Hematopoietic multipotent progenitor cell (in vitro differentiated cells): Measurements from ENCODE around the gene SLC12A4. TPM values are rescaled to one million over a fixed set of nuclear protein-coding genes. Genes with fewer than 3 reads are reported as not detected.
"Not testable (repeated sequence)": the region's sequence is repeated elsewhere in the genome, so short reads cannot be mapped to it uniquely, and the experiment has no call there.

Experiments used
- DNase-seq, 3 donors: peaks; one replicate each; pipeline ENCODE4 v3.0.0-alpha.2; 2011 to 2015; ENCODE audit warnings: low read depth in 2 of 3, low spot score in 2 of 3
- total RNA-seq: library from RNA; depleted of rRNA; stranded (reverse); fragments of >200 nt; gene quantifications from one replicate; pipeline ENCODE4 v1.2.3, GENCODE V29; 2012

SLC12A4 gene
- total RNA-seq, 1 donor, result 28.0 TPM

DNA sequence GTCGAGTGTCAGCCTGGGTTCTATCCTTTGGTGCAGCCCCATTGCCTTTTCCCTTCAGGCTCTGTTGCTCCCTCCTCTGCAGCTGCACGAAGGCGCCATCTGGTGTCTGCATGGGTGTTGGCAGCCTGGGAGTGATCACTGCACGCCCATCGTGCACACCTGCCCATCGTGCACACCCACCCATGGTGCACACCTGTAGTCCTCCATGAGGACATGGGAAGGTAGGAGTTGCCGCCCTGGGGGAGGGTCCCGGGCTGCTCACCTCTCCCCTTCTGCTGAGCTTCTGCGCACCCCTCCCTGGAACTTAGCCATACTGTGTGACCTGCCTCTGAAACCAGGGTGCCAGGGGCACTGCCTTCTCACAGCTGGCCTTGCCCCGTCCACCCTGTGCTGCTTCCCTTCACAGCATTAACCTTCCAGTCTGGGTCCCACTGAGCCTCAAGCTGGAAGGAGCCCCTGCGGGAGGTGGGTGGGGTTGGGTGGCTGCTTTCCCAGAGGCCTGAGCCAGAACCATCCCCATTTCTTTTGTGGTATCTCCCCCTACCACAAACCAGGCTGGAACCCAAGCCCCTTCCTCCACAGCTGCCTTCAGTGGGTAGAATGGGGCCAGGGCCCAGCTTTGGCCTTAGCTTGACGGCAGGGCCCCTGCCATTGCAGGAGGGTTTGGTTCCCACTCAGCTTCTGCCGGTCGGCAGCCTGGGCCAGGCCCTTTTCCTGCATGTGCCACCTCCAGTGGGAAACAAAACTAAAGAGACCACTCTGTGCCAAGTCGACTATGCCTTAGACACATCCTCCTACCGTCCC is 39.7 kb downstream of the SLC12A4 start:
- peak; percentile 46 to 81 (median 63) for DNase-seq

DNA sequence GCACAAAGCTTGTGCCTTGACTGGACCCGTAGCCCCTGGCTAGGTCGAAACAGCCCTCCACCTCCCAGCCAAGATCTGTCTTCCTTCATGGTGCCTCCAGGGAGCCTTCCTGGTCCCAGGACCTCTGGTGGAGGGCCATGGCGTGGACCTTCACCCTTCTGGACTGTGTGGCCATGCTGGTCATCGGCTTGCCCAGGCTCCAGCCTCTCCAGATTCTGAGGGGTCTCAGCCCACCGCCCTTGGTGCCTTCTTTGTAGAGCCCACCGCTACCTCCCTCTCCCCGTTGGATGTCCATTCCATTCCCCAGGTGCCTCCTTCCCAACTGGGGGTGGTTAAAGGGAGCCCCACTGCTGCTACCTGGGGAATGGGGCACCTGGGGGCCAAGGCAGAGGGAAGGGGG is 40.3 kb downstream of the SLC12A4 start:
- DNase-seq, result no peak

DNA sequence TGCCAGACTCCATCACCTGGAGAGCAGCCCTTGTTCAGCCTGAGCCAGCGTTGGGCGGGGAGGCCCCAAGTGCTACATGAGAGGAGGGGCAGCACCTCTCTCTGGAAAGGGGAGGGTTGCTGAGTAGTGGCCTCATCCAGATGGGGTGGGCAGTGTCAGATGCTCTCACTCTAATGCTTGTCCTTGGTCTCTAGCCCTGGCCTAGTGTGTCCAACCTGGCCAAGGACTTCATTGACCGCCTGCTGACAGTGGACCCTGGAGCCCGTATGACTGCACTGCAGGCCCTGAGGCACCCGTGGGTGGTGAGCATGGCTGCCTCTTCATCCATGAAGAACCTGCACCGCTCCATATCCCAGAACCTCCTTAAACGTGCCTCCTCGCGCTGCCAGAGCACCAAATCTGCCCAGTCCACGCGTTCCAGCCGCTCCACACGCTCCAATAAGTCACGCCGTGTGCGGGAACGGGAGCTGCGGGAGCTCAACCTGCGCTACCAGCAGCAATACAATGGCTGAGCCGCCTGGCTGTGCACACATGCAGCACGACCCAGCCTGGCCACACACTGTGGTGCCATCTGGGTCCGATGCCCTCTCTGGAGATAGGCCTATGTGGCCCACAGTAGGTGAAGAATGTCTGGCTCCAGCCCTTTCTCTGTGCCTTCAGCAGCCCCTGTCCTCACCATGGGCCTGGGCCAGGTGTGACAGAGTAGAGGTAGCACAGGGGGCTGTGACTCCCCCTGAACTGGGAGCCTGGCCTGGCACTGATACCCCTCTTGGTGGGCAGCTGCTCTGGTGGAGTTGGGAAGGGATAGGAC is 41.1 kb downstream of the SLC12A4 start:
- DNase-seq, result no peak

DNA sequence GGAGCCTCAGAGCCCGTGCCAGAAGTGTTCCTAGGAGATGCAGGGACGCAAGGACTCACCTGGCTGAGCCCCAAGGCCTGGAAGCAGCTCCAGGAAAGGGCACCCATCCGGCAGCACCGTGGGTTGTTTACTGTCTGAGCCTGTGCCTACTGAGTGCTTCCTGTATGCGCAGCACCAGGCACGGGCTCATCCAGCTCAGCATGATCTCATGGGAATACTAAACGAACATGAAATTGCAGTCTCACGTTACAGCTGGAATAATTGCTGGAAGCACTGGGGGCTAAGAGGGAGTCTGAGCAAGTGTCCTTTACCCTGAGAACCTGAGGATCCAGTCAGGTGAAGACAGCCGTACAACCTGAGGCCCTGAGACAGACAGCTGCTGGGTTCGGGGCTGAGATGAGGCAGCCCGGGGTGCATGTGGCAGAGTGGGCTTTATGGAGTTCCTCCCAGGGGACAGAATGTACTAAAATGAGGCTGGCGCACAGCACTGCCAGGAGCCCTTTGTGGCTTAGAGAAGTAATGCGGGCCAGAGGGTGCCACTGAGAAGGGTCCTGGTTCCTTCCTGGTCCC is 42.2 kb downstream of the SLC12A4 start:
- DNase-seq, result no peak

DNA sequence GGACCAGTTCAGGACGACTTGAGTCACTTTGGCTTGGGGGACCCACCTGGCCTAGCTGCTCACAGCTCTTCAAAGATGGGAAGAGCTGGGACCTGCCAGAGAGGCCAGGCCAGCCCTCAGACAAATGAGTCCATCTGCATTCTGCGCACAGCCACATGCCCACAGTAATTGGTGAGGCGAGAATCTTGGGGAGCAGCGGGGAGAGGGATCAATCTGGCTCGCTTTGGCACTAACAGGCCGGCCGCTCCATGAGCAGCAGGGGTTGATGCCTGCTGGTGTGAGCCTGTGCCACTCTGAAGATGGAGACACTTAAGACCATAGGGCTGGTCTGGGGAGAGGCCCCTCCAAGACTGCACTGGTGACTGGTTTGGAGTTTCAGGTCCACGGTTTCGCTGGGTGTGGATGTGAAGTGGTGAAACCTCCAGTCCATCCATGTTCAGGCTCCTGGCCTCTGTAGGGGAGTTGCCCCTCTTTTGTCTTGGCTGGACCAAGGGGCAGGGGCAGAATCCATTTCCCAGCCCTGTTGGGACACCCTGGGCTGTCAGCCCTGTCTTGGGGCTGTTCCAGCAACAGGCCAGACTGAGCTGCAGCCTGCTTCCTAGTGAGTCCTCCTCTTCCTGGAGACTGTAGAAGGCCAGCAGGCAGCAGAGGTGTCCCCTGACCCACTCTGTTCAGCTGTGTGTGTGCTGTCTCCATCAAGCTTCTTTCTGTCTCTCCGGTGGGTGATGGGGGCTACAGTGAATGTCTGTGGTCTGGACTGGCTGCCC is 44.1 kb downstream of the SLC12A4 start:
- no peak for DNase-seq

DNA sequence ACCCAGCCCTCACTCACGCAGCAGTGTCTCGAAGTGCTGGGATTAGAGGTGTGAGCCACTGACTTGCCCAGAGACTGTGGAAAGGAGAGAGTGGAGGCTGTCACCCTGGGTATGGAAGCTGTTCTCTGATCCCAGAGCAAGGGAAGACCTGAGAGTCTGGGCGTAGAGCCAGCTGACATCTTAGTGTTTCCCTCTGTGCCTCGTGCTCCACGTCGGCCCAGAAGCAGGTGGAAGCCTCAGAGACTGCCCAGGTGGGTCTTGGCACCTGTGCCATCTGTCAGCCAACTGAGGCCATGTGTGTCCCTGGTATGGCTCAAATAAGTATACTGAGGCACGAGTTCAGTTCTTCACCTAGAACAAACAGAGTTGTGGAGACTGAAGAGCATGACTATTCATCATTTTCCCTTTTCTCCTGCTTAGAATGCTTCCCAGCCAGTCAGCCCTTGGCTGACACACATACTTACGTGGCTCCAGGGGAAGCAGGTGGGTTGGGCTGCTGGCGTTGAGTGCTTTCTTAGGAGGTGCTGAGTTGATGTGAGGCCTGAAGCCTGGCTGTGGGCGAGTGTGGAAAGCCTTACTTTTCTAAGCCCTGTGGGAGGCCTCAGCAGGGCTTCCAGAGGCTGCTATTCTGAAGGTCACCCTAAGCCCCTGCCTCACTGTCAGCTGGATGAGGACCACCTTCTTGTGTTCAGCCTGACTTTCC is 44.9 kb downstream of the SLC12A4 start:
- no peak for DNase-seq

DNA sequence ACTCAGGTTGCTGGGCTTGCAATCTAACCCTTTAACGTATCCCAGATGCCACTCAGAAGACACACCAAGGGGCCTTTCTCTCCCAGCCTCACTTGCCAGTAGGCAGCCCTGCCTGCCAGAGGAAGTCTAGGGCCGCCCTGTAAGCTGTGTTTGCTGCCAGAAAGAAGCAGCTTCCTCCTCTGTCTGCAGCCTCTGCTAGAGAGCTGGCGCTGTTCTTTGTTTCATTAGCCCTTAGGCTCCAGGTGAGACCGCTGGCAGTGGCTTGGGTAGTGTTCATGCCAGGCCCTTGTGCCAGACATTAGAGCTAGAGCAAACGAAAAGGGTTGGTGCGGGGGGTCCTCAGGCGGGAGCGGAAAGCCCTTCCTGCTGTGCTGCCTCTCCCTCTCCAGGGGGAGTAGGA is 45.7 kb downstream of the SLC12A4 start:
- DNase-seq, result no peak

DNA sequence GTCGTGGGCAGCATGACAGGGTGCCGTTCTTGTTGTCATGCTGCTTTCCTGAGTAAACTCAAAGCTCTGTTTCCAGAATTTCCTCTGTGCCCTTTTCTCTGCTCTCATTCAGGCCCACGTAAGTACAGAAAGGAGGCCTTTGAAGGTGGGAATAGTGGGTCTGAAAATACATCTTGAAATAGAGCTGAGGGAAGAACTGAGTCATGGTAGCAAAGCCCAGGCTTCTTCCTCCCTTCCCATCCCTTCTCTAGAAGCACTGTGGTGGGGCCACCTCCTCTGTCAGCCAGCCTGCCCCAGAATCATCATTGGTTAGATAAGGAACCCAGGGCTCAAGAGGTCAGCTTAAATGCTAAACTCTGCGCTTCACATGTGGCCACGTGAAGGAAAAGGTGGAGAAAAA is 46.2 kb downstream of the SLC12A4 start:
- DNase-seq, result no peak

DNA sequence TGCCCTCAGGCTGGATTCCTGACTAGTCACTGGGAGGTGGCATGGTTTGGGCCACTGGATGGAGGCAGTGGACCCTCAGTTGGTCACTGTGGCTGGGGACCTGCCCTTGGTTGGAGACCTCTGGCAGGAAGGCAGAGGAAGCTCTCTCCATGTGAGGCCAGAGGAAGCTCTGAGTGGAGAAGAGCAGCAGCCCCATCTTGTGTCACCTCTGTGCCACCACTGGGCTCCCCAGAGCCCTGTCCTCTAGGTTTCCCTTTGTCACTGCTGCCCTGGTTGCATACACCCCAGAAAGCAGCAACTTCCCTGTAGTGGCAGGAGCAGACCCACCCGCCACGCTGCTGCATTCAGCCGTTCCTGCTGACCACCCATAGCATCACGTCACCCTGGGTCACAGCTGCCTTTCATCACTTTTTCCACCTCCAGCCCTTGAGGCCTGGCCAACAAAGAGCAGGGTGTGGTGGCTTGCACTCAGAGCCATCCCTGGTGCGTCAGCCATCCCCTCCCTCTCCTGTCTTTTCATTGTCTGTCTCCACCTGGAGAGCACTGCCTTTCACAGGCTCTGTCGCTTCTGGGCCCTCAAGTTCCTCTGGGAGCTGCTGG is 48.7 kb downstream of the SLC12A4 start:
- DNase-seq, result peak in 1 of 3 donors; percentile 33

DNA sequence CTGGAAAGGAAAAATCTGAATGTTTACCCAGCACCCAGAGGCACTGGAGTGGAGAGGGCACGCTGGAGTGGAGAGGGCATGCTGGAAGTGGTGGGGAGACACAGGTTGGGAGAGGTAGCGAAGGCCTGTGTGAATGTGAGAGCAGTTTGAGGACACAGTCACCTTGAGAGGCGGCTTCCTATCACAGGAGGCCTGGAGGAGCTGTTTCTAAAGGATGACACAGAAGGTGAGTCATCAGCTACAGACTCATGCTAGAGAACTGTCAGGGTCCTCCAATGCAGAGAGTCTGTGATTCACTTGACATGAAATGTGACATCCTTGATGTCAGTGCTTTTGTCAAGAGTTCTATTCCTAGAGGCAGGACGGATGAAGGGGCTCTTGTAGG is 50.6 kb downstream of the SLC12A4 start:
- no peak for DNase-seq

DNA sequence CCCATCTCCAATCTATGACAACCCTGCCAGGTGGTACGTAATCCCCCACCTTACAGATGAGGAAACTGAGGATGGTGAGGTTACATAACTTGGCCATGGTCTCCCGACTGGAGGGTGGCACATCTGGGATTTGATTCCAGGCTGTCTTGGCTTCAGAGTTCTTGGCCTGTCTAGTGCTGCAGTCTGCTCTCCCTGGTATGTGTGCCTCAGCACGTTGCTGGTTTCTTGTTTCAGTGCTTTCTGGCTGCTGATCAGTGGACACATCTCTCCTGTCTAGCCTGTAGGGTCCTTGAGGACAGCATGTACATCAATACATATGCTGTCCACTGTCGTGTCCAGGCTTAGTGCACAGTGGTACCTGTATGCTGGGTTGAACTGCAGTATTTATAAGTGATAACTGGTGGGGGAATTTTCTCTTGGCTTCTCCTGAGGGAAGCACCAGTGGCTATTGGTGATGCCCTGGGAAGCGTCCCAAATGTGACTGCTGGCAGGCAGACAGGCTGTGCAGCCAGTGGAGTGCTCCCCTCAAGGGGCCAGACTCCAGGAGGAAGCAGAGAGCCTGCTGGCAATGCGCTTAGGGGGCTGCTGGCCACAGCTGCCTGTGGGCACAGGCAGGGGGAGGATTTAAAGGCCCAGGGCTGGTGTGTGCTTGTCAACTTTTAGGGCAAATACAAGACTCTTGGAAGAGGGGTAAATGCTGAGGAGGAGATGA is 51.1 kb downstream of the SLC12A4 start:
- no peak for DNase-seq

DNA sequence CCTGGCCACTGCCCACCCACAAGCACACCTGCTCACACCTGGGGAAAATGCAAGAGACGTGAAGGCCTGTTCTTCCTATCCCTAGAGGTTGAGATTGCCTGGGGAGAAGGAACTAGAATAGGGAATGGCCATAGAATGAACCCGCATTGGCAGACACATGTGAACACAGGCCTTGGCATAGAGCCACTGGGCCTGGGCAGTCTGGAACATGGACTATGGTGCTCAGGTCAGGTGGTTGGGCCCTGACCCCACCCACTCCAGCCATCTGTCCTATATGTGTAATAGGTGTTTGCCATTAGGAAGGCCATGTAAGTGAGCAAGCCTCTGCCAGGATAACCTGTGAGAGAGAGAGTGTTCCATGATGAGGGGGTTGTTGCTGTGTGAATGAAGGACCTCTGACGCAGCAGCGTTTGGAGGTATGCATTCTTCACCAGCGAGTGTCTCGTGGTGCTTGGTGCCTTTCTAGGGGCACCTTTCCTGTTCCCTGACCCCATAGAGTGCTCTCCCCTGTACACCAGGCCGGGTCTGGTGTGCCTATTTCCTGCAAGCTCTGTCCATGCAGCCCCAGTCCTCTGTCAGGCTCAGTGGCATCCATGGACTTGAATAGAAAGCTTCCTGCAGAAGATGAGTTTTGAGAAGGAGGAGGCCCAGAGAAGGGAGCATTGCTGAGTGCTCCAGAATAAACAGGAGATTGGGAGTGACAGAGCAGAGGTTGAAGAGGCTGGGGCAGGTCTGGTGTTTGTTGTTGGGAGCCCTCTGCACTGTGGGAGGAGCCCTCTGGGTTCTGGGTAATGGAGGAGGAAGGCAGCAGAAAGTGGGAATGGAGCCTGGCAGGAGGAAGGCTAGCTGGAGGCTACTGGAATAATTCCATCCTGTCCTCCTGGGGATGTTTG is 52.4 kb downstream of the SLC12A4 start:
- DNase-seq, result no peak

DNA sequence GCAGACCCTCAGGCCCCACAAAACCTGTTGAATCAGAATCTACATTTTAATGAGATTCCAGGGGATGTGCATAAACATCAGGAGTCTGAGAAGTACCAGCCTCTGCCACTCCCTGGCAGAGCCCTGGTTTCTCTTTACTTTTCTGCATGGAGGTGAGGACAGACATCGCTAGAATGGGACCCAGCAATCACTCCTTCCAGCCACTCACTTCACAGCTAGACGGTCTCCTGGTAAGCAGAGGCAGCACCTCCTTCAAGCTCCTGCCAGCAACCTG is 53.0 kb downstream of the SLC12A4 start:
- not testable (repeated sequence) for DNase-seq

DNA sequence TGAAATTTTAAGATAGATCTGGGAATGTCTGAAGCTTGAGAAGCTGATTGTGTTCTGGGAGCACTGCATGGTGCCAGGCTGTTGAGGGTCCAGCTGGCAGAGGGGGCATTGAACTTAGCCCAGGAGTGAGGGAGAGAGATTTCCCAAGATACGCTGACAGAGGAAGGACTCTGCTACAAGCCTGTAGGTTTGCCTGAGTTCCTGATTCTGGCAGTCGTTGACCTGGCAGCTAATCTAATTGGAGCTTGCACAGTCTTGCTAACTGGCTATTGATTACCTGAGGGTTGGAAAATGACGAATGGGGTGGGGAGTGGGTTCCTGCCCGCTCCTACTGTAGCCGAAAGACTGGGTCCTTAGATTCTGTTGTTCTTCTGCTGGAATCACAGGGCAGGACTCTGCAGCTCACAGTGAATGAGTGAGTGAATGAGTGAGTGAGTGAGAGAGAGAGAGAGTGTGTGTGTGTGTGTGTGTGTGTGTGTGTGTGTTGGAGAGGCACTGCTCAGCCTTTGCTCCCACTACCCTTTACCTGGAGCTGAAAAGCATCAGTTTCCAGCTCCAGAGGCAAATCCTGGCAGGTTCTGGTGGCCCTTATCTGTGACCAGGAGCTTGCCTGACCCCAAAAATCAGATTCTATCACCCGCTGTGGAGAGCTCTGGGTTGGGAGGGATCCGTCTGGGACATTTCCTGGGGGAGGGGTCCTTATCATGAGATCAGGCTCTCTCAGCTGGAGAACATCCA is 53.5 kb downstream of the SLC12A4 start:
- DNase-seq, result no peak

DNA sequence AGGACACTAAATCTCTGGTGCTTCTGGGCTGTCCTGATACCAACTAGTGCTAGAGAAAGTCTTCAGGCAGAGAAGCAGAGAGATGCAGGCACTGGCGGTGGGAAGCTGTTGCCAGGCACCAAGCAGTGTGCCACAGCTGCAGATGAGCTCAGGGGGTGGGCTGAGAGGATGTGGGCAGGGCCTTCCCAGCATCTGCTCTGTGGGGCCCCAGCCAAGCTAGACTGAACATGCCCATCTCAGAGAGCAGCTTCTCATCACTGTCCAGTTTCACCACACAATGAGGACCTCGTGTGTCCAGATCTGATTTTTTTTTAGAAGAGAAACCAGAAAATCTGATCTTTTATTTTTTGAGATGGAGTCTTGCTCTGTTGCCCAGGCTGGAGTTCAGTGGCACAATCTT is 58.3 kb downstream of the SLC12A4 start:
- peak in 2 of 3 donors; percentile 23 to 62 for DNase-seq

DNA sequence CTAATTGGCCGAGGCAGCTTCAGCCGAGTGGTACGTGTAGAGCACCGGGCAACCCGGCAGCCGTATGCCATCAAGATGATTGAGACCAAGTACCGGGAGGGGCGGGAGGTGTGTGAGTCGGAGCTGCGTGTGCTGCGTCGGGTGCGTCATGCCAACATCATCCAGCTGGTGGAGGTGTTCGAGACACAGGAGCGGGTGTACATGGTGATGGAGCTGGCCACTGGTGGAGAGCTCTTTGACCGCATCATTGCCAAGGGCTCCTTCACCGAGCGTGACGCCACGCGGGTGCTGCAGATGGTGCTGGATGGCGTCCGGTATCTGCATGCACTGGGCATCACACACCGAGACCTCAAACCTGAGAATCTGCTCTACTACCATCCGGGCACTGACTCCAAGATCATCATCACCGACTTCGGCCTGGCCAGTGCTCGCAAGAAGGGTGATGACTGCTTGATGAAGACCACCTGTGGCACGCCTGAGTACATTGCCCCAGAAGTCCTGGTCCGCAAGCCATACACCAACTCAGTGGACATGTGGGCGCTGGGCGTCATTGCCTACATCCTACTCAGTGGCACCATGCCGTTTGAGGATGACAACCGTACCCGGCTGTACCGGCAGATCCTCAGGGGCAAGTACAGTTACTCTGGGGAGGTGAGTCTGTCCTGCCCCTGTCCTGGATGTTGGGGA is 59.2 kb downstream of the SLC12A4 start:
- DNase-seq, result no peak
